ENCODE results near the gene FOXI2.

DNA sequence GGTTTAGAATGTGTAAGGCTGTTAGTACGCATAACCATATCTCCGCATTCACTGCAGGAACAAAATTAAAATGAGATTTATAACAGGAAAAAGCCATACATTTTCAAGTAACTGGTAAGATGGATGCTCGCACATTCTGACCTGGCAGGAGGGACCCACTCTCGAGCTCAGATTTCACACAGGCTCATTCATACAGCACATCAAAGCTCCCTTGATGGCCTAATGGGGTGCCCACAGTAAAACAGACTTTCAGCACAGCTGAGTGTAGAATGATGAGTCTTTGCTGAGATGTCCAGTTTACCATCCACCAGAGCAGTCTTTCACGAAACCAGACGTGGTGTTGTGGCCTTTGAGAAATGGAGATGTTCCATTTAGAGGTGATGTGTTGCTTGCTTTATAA, 8.9 kb downstream of the FOXI2 start:
- TF ChIP-seq CTCF (IDR thresholded peaks at IDR 0.05): no peak
- TF ChIP-seq POLR2A (IDR thresholded peaks at IDR 0.05): no peak
